ENCODE measurements around the gene ENDOV.

DNA sequence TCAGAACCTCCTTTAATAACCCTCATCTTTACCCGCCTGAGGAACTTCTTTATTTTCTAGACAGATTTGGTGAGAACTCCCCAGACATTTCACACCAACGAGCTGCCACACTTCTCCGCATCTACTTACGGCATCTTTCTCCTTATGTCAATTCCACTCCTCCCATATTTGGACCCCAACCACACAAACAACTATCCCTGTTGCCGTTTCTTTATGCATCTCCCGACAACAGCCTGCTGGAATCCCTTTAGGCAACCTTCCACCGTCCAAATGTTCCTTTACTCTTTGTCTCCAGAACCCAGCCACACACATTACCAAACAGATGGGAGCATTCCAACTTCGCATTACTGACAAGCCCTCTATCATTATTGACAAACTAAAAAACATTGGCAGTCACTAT lies 8.8 kb upstream of the ENDOV start:
- no peak for TF ChIP-seq POLR2A (IDR thresholded peaks at IDR 0.05)
- TF ChIP-seq, protein P1, sequence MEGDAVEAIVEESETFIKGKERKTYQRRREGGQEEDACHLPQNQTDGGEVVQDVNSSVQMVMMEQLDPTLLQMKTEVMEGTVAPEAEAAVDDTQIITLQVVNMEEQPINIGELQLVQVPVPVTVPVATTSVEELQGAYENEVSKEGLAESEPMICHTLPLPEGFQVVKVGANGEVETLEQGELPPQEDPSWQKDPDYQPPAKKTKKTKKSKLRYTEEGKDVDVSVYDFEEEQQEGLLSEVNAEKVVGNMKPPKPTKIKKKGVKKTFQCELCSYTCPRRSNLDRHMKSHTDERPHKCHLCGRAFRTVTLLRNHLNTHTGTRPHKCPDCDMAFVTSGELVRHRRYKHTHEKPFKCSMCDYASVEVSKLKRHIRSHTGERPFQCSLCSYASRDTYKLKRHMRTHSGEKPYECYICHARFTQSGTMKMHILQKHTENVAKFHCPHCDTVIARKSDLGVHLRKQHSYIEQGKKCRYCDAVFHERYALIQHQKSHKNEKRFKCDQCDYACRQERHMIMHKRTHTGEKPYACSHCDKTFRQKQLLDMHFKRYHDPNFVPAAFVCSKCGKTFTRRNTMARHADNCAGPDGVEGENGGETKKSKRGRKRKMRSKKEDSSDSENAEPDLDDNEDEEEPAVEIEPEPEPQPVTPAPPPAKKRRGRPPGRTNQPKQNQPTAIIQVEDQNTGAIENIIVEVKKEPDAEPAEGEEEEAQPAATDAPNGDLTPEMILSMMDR (IDR thresholded peaks at IDR 0.05): no peak
